OCI-LY7 (cell line): ENCODE measurements around the gene GAB1. TPM values are rescaled to one million over a fixed set of nuclear protein-coding genes. Genes with fewer than 3 reads are reported as not detected.
A peak's percentile ranks its signal among the peaks of the same experiment; 100 is the strongest.

Source experiments
- BruUV-seq: library from RNA; stranded (reverse); fragments of 400-500 nt; replicated peaks from 2 replicates; lab custom pipeline; 2021; lab: Mats Ljungman, UMichigan
- CTCF ChIA-PET: fragments of 300-600 bp; sonication (Branson Sonifier 250); formaldehyde crosslinking; loops from one replicate; lab custom pipeline; 2022; ENCODE audit warnings: antibody characterized with exemption; ENCODE audit not compliant: unreplicated experiment; lab: Charles Lee
- POLR2A ChIA-PET: fragments of 300-600 bp; sonication (Branson Sonifier 250); formaldehyde crosslinking; loops from one replicate; lab custom pipeline; 2022; ENCODE audit warnings: antibody characterized with exemption; lab: Charles Lee
- DNase-seq: peaks from one replicate; pipeline ENCODE4 v3.0.0-alpha.2; 2015; ENCODE audit warnings: low spot score
- H2AFZ ChIP-seq: fragments of 200-600 bp; sonication (generic), shearing (Covaris generic); 2 replicates; pipeline ENCODE4 v1.6.1; 2014; ENCODE audit warnings: mild to moderate bottlenecking, antibody characterized with exemption, low read length, moderate library complexity
- H3K27ac ChIP-seq: fragments of 200-600 bp; sonication (generic); 2 replicates; pipeline ENCODE4 v1.5.1; 2014; ENCODE audit warnings: mixed run types, low read depth, mild to moderate bottlenecking, moderate library complexity, low read length, inconsistent platforms; ENCODE audit not compliant: poor library complexity, severe bottlenecking
- H3K36me3 ChIP-seq: fragments of 200-600 bp; sonication (generic); 2 replicates; pipeline ENCODE4 v1.6.1; 2014; ENCODE audit warnings: mild to moderate bottlenecking, antibody characterized with exemption, low read length, moderate library complexity, mixed read lengths; ENCODE audit not compliant: insufficient read depth
- H3K4me1 ChIP-seq: fragments of 200-600 bp; sonication (generic); 2 replicates; pipeline ENCODE4 v1.5.1; 2014; ENCODE audit warnings: mild to moderate bottlenecking, low read length; ENCODE audit not compliant: insufficient read depth, poor library complexity, severe bottlenecking
- H3K4me2 ChIP-seq: fragments of 200-600 bp; sonication (generic); 2 replicates; pipeline ENCODE4 v1.6.1; 2014; ENCODE audit warnings: mild to moderate bottlenecking, low read length
- H3K4me3 ChIP-seq: fragments of 200-600 bp; sonication (generic); 2 replicates; pipeline ENCODE4 v1.5.1; 2014; ENCODE audit warnings: mild to moderate bottlenecking, low read depth, low read length; ENCODE audit not compliant: poor library complexity, severe bottlenecking
- H3K79me2 ChIP-seq: fragments of 200-600 bp; sonication (generic); 2 replicates; pipeline ENCODE4 v1.6.1; 2016; ENCODE audit warnings: low read depth, mild to moderate bottlenecking, low read length, moderate library complexity, mixed read lengths; ENCODE audit not compliant: insufficient read depth
- H3K9me2 ChIP-seq: fragments of 200-600 bp; sonication (generic); 2 replicates; pipeline ENCODE4 v1.6.1; 2016; ENCODE audit warnings: mild to moderate bottlenecking, low read length, mixed read lengths; ENCODE audit not compliant: insufficient read depth
- H3K9me3 ChIP-seq: fragments of 200-600 bp; sonication (generic); 2 replicates; pipeline ENCODE4 v1.6.1; 2014; ENCODE audit warnings: mild to moderate bottlenecking, mixed run types, low read length, mixed read lengths
- H4K20me1 ChIP-seq: fragments of 200-600 bp; sonication (generic); 2 replicates; pipeline ENCODE4 v1.6.1; 2014; ENCODE audit warnings: mild to moderate bottlenecking, antibody characterized with exemption, low read length, moderate library complexity, mixed read lengths; ENCODE audit not compliant: insufficient read depth
- CTCF ChIP-seq: fragments of 200-600 bp; sonication (generic); conservative IDR thresholded peaks from 2 replicates; pipeline ENCODE4 v1.5.1; 2014; ENCODE audit warnings: mild to moderate bottlenecking, antibody characterized with exemption, low read length, moderate library complexity, mixed read lengths
- EZH2phosphoT487 ChIP-seq: fragments of 200-600 bp; sonication (generic); IDR thresholded peaks from 2 replicates; pipeline ENCODE4 v1.6.1; 2018; ENCODE audit warnings: low read depth, borderline replicate concordance, mild to moderate bottlenecking, mixed run types, antibody characterized with exemption, low read length, moderate library complexity, mixed read lengths
- intact Hi-C: fragments of 100-400 bp; cut with micrococcal nuclease; formaldehyde crosslinking; loops from one replicate; pipeline ENCODE4 v1.10.0; 2022; ENCODE audit not compliant: unreplicated experiment
- total RNA-seq, 2 experiments: library from RNA; depleted of rRNA in 1 of 2; stranded (reverse); fragments of >200 nt in 1 of 2; shearing (Covaris generic) in 1 of 2; gene quantifications; 2 replicates each; pipeline ENCODE4 v1.2.3, GENCODE V29; 2014 to 2022

Gene GAB1
- total RNA-seq, 2 experiments from 2014 or later, result 42.6 to 99.3 TPM

- H2AFZ ChIP-seq, result peak overlapping the region; percentile 7; the same call in 1 of the 2 replicates
- CTCF ChIA-PET, result interaction anchor here (0.9 to 1.5 kb wide), 3 partner anchors 11 to 81 kb away, joined by 3 to 7 read pairs (median 3); no protein-coding TSS in a partner anchor
- H3K4me1 ChIP-seq, result peaks cover 99% of the 10 kb centered on the region
- H3K4me2 ChIP-seq, result peak overlapping the region; percentile 58
- no peaks in the 10 kb centered on the region for H3K9me2 ChIP-seq
- peaks cover 13% of the 10 kb centered on the region; the same call in 1 of the 2 replicates for H3K36me3 ChIP-seq
- DNase-seq, result peak; percentile 75
- H3K4me3 ChIP-seq, result peak overlapping the region; percentile 60
- POLR2A ChIA-PET, result interaction anchor here (0.8 to 5.3 kb wide), 20 partner anchors 9 to 205 kb away, joined by 3 to 152 read pairs (median 4); partner anchors contain the start of gene GAB1
- peak; percentile 28; the same call in 1 of the 2 replicates for TF ChIP-seq CTCF
- no peak for TF ChIP-seq EZH2phosphoT487
- peak overlapping the region; percentile 97 for H3K27ac ChIP-seq
- intact Hi-C loops, result loop anchor here (1.0 to 5.0 kb wide), 4 partner anchors 26 to 216 kb away; no protein-coding TSS in a partner anchor
- H3K9me3 ChIP-seq, result no peaks in the 10 kb centered on the region
- BruUV-seq, result no TSS peak
- H4K20me1 ChIP-seq, result no peaks in the 10 kb centered on the region
- peaks cover 92% of the 10 kb centered on the region; the same call in 1 of the 2 replicates for H3K79me2 ChIP-seq
These were observed 66.3 kb downstream of the GAB1 start for GRCh38 chr4:143402776-143403552.

DNA sequence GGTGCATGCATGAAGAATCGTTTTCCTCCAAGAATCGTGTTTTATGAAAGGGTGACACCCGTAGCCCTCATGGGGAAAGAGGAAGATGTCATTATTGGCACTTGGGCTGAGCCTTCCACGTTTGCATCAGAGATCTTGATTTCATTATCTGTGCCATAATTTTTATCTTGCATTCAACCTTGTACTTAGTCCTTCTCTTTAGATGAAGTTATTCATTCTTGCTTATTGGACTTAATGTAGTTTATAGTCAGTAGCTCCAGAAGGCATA lies 66.8 kb downstream of the GAB1 start:
- Histone ChIP-seq H4K20me1 (no peaks in the 10 kb centered on the region), H3K9me3 (no peaks in the 10 kb centered on the region), H3K79me2 (peaks cover 92% of the 10 kb centered on the region; the same call in 1 of the 2 replicates), H3K27ac (peak overlapping the region; percentile 97), H3K4me1 (peaks cover 99% of the 10 kb centered on the region), H3K36me3 (peaks cover 13% of the 10 kb centered on the region; the same call in 1 of the 2 replicates), H3K4me2 (peak overlapping the region; percentile 58), H3K4me3 (peak overlapping the region; percentile 60), H2AFZ (peak overlapping the region; percentile 7; the same call in 1 of the 2 replicates), H3K9me2 (no peaks in the 10 kb centered on the region)
- POLR2A ChIA-PET, result interaction anchor here (0.8 to 5.3 kb wide), 22 partner anchors 8 to 206 kb away, joined by 3 to 152 read pairs (median 4); partner anchors contain the start of gene GAB1
- BruUV-seq, result no TSS peak
- TF ChIP-seq CTCF, result no peak; the same call in 1 of the 2 replicates
- no peak for TF ChIP-seq EZH2phosphoT487
- CTCF ChIA-PET, result interaction anchor here (0.9 to 1.5 kb wide), 3 partner anchors 11 to 81 kb away, joined by 3 to 7 read pairs (median 3); no protein-coding TSS in a partner anchor
- intact Hi-C loops, result loop anchor here (1.0 to 5.0 kb wide), 4 partner anchors 26 to 216 kb away; no protein-coding TSS in a partner anchor
- peak; percentile 80 for DNase-seq
